Hepatocyte (in vitro differentiated cells): ENCODE data around the gene ZNF77. TPM values are rescaled to one million over a fixed set of nuclear protein-coding genes. Genes with fewer than 3 reads are reported as not detected.

ENCODE experiments used
- DNase-seq: peaks from one replicate; pipeline ENCODE4 v3.0.0-alpha.2; 2016; ENCODE audit warnings: low spot score
- H2AFZ ChIP-seq: fragments of 200-600 bp; sonication (generic); 2 replicates; pipeline ENCODE4 v1.6.0; 2016; ENCODE audit warnings: antibody characterized with exemption, mild to moderate bottlenecking
- H3K27ac ChIP-seq: fragments of 200-600 bp; sonication (generic); 2 replicates; pipeline ENCODE4 v1.5.1; 2016; ENCODE audit warnings: mild to moderate bottlenecking
- H3K27me3 ChIP-seq: fragments of 200-600 bp; sonication (generic); 2 replicates; pipeline ENCODE4 v1.6.1; 2016
- H3K36me3 ChIP-seq: fragments of 200-600 bp; sonication (generic); replicated peaks from 2 replicates; pipeline ENCODE4 v1.5.1; 2016; ENCODE audit warnings: low read depth; ENCODE audit not compliant: insufficient read depth
- H3K4me1 ChIP-seq: fragments of 200-600 bp; sonication (generic); 2 replicates; pipeline ENCODE4 v1.5.1; 2016; ENCODE audit warnings: mild to moderate bottlenecking, moderate library complexity; ENCODE audit not compliant: insufficient read depth
- H3K4me2 ChIP-seq: fragments of 200-600 bp; sonication (generic); 2 replicates; pipeline ENCODE4 v1.6.0; 2016
- H3K4me3 ChIP-seq: fragments of 200-600 bp; sonication (generic); 2 replicates; pipeline ENCODE4 v1.5.1; 2016; ENCODE audit warnings: mild to moderate bottlenecking
- H3K79me2 ChIP-seq: fragments of 200-600 bp; sonication (generic); 2 replicates; pipeline ENCODE4 v1.6.0; 2017; ENCODE audit warnings: mild to moderate bottlenecking
- H3K9me2 ChIP-seq: fragments of 200-600 bp; sonication (generic); replicated peaks from 2 replicates; pipeline ENCODE4 v1.6.0; 2017; ENCODE audit warnings: mild to moderate bottlenecking; ENCODE audit not compliant: insufficient read depth
- H3K9me3 ChIP-seq: fragments of 200-600 bp; sonication (generic); 2 replicates; pipeline ENCODE4 v1.5.1; 2016; ENCODE audit warnings: low read depth, mild to moderate bottlenecking
- H4K20me1 ChIP-seq: fragments of 200-600 bp; sonication (generic); 2 replicates; pipeline ENCODE4 v1.6.0; 2016; ENCODE audit warnings: mild to moderate bottlenecking; ENCODE audit not compliant: insufficient read depth, poor library complexity, severe bottlenecking
- CTCF ChIP-seq: fragments of 200-600 bp; sonication (generic); IDR thresholded peaks from 2 replicates; pipeline ENCODE4 v1.5.1; 2016; ENCODE audit warnings: antibody characterized with exemption, mild to moderate bottlenecking; ENCODE audit not compliant: poor library complexity
- EZH2 ChIP-seq: fragments of 200-600 bp; sonication (generic); IDR thresholded peaks from 2 replicates; pipeline ENCODE4 v1.6.1; 2016; ENCODE audit warnings: antibody characterized with exemption, mild to moderate bottlenecking, borderline replicate concordance
- EZH2phosphoT487 ChIP-seq: fragments of 200-600 bp; sonication (generic); IDR thresholded peaks from one replicate; pipeline ENCODE4 v1.6.1; 2018; ENCODE audit warnings: antibody characterized with exemption, mild to moderate bottlenecking, low read depth, moderate library complexity; ENCODE audit not compliant: unreplicated experiment, severe bottlenecking
- WGBS: methylation state at CpG from one replicate; pipeline ENCODE4 v1.1.6; 2016; ENCODE audit warnings: low lambda C conversion rate; ENCODE audit errors: missing lambda C conversion rate; 5-methylcytosine and 5-hydroxymethylcytosine counted together
- polyA plus RNA-seq: library from polyadenylated mRNA; unstranded; fragments of >200 nt; fragmentation: Nextera tagmentation; extraction: Ambion mirVana; gene quantifications from 2 replicates; pipeline ENCODE4 v1.2.1, GENCODE V29; 2016
- total RNA-seq: library from RNA; depleted of rRNA; stranded (reverse); fragments of >200 nt; gene quantifications from 2 replicates; pipeline ENCODE4 v1.2.3, GENCODE V29; 2014

ZNF77 gene
- total and polyA plus RNA-seq, 2 experiments from 2014 or later, result 1.8 to 3.4 TPM

GRCh38 chr19:2989236-2989946 lies 44.6 kb upstream of the ZNF77 start:
- DNase-seq, result no peak
- Histone ChIP-seq H4K20me1 (no peaks in the 10 kb centered on the region), H3K27ac (no peak overlapping the region), H3K79me2 (no peaks in the 10 kb centered on the region), H3K36me3 (no peaks in the 10 kb centered on the region), H3K4me2 (no peak overlapping the region), H3K4me3 (no peak overlapping the region), H2AFZ (no peak overlapping the region), H3K9me2 (no peaks in the 10 kb centered on the region), H3K27me3 (no peaks in the 10 kb centered on the region), H3K4me1 (peaks cover 15% of the 10 kb centered on the region), H3K9me3 (no peaks in the 10 kb centered on the region)
- TF ChIP-seq EZH2phosphoT487, result no peak
- TF ChIP-seq EZH2, result no peak
- no peak for TF ChIP-seq CTCF
- 92% methylated on average over 15 of the region's 15 CpGs for WGBS

GRCh38 chr19:2988568-2988967 lies 43.8 kb upstream of the ZNF77 start:
- no peaks in the 10 kb centered on the region for H3K79me2 ChIP-seq
- no peak overlapping the region for H3K4me2 ChIP-seq
- WGBS, result 97% methylated on average over 3 of the region's 3 CpGs
- no peak for DNase-seq
- H3K4me3 ChIP-seq, result no peak overlapping the region
- TF ChIP-seq EZH2 (no peak), CTCF (no peak), EZH2phosphoT487 (no peak)
- H3K36me3 ChIP-seq, result no peaks in the 10 kb centered on the region
- no peaks in the 10 kb centered on the region for H3K27me3 ChIP-seq
- H4K20me1 ChIP-seq, result no peaks in the 10 kb centered on the region
- no peak overlapping the region for H3K27ac ChIP-seq
- H2AFZ ChIP-seq, result no peak overlapping the region
- H3K9me2 ChIP-seq, result no peaks in the 10 kb centered on the region
- peaks cover 23% of the 10 kb centered on the region for H3K4me1 ChIP-seq
- no peaks in the 10 kb centered on the region for H3K9me3 ChIP-seq

GRCh38 chr19:2987797-2988196 lies 43.0 kb upstream of the ZNF77 start:
- no peaks in the 10 kb centered on the region for H3K27me3 ChIP-seq
- H3K4me3 ChIP-seq, result no peak overlapping the region
- no peaks in the 10 kb centered on the region for H3K9me2 ChIP-seq
- DNase-seq, result no peak
- no peak overlapping the region for H3K4me2 ChIP-seq
- no peaks in the 10 kb centered on the region for H3K79me2 ChIP-seq
- 66% methylated on average over 8 of the region's 12 CpGs for WGBS
- no peaks in the 10 kb centered on the region for H3K36me3 ChIP-seq
- no peaks in the 10 kb centered on the region for H4K20me1 ChIP-seq
- peaks cover 28% of the 10 kb centered on the region for H3K4me1 ChIP-seq
- H3K9me3 ChIP-seq, result no peaks in the 10 kb centered on the region
- no peak overlapping the region for H3K27ac ChIP-seq
- no peak overlapping the region for H2AFZ ChIP-seq
- TF ChIP-seq EZH2 (no peak), EZH2phosphoT487 (no peak), CTCF (no peak)
